ENCODE data around the gene SLC27A5. TPM values are rescaled to one million over a fixed set of nuclear protein-coding genes. Genes with fewer than 3 reads are reported as not detected.

The SLC27A5 gene
- total and polyA plus RNA-seq, 9 of the 15 experiments (the other 6 are each of a cell fraction or from before 2014, with no cell fraction given) = 42.2 to 318 (median 64.7) TPM

- intact Hi-C loops (cut with micrococcal nuclease) = no loop called here
- peaks cover 8% of the 10 kb centered on the region for H3K9me1 ChIP-seq (ENCODE audit: control insufficient read depth, insufficient read depth, low read length)
- no peak for FAIRE-seq
- in situ Hi-C loops (cut with MboI) = no loop called here
- H3K79me2 ChIP-seq (ENCODE audit: control insufficient read depth, insufficient read depth, low read length) = peaks cover 49% of the 10 kb centered on the region
- TF ChIP-seq MAX (CRISPR knock-in tag; IDR thresholded peaks at IDR 0.05) (peak; percentile 4; the same call in 1 of the 2 replicates), KDM5B (IDR thresholded peaks at IDR 0.05; ENCODE audit: insufficient replicate concordance, low read depth, low read length) (peak; percentile 26), CBX3 (IDR thresholded peaks at IDR 0.05; ENCODE audit: borderline replicate concordance in 1 of 2, low read length in 2 of 2) (no peak), ELF4 (CRISPR knock-in tag; IDR thresholded peaks at IDR 0.05) (peak; percentile 48; the same call in 1 of the 2 replicates), ZFX (CRISPR knock-in tag; IDR thresholded peaks at IDR 0.05) (0 out of 2 replicates have a peak, but pooled peaks have one; percentile 15), ZC3H4 (CRISPR knock-in tag; IDR thresholded peaks at IDR 0.05; ENCODE audit: borderline replicate concordance) (peak; percentile 57; the same call in 1 of the 2 replicates), RBM22 (IDR thresholded peaks at IDR 0.05; ENCODE audit: low read depth, low read length, poor library complexity, severe bottlenecking) (no peak)
- TF ChIP-seq, protein P1, sequence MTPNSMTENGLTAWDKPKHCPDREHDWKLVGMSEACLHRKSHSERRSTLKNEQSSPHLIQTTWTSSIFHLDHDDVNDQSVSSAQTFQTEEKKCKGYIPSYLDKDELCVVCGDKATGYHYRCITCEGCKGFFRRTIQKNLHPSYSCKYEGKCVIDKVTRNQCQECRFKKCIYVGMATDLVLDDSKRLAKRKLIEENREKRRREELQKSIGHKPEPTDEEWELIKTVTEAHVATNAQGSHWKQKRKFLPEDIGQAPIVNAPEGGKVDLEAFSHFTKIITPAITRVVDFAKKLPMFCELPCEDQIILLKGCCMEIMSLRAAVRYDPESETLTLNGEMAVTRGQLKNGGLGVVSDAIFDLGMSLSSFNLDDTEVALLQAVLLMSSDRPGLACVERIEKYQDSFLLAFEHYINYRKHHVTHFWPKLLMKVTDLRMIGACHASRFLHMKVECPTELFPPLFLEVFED (CRISPR knock-in tag; conservative IDR thresholded peaks at IDR 0.05) = 0 out of 2 replicates have a peak, but pooled peaks have one; percentile 46
- TF ChIP-seq, protein P2, sequence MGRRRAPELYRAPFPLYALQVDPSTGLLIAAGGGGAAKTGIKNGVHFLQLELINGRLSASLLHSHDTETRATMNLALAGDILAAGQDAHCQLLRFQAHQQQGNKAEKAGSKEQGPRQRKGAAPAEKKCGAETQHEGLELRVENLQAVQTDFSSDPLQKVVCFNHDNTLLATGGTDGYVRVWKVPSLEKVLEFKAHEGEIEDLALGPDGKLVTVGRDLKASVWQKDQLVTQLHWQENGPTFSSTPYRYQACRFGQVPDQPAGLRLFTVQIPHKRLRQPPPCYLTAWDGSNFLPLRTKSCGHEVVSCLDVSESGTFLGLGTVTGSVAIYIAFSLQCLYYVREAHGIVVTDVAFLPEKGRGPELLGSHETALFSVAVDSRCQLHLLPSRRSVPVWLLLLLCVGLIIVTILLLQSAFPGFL (CRISPR knock-in tag; IDR thresholded peaks at IDR 0.05) = 0 out of 2 replicates have a peak, but pooled peaks have one; percentile 50
- POLR2A ChIA-PET = interaction anchor here (0.6 to 3.9 kb wide), 4 partner anchors 8 to 26 kb away, joined by 3 to 48 read pairs (median 10); partner anchors contain the start of genes CHMP2A, UBE2M and ZBTB45
- 0% methylated on average over 1 of the region's 1 CpG for WGBS (ENCODE audit: insufficient coverage, low coverage, missing lambda C conversion rate)
- BruUV-seq (replicated peaks) = TSS peak; percentile 51
- H3K4me2 ChIP-seq (ENCODE audit: insufficient read depth, low read length) = peak overlapping the region; percentile 89
- ATAC-seq = no peak
- peak overlapping the region; percentile 88 for H3K27ac ChIP-seq (ENCODE audit: extremely low read depth, low read depth, low read length)
- peak overlapping the region; percentile 100 for H3K4me3 ChIP-seq
- CTCF ChIA-PET (ENCODE audit: low intra/inter-chr PET ratio) = no interaction called here
- H3K4me1 ChIP-seq (replicated peaks in 1 of 2; ENCODE audit: control insufficient read depth in 2 of 2, insufficient read depth in 2 of 2, low read length in 2 of 2) = peaks cover 13 to 42% of the 10 kb centered on the region in 2 experiments; a peak in 4 of 5 replicates
- peaks cover 44% of the 10 kb centered on the region for H4K20me1 ChIP-seq (replicated peaks; ENCODE audit: control insufficient read depth, insufficient read depth, low read length)
- H3K36me3 ChIP-seq (ENCODE audit: control insufficient read depth, insufficient read depth, low read length) = peaks cover 62% of the 10 kb centered on the region
- H3K9me3 ChIP-seq (replicated peaks; ENCODE audit: control insufficient read depth, insufficient read depth, low read depth, low read length) = no peaks in the 10 kb centered on the region
- DNase-seq (ENCODE audit: extremely low read depth in 1 of 4, low spot score in 3 of 4) = peak in 1 of 4 experiments; percentile 27
- H3K27me3 ChIP-seq (ENCODE audit: control insufficient read depth in 2 of 2, insufficient read depth in 2 of 2, low read length in 2 of 2) = no peaks in the 10 kb centered on the region
- H2AFZ ChIP-seq (ENCODE audit: low read depth, low read length) = no peak overlapping the region
- peak overlapping the region; percentile 88 to 98 for H3K9ac ChIP-seq (ENCODE audit: insufficient read depth in 1 of 2, low read depth in 2 of 2, low read length in 2 of 2)
Measured at GRCh38 chr19:58546019-58546530, 34.3 kb upstream of the SLC27A5 start.

Data from K562 (cell line).